PC-3 (cell line): ENCODE data around the gene ZNF750. TPM values are rescaled to one million over a fixed set of nuclear protein-coding genes. Genes with fewer than 3 reads are reported as not detected.

Experiments
- ATAC-seq: fragments of 200-7000 bp; cut with Tn5 transposase; 2 replicates; pipeline ENCODE4 v1.9.1; 2020; ENCODE audit warnings: mild to moderate bottlenecking, moderate library complexity
- BruUV-seq: library from RNA; stranded (reverse); fragments of 400-500 nt; replicated peaks from 2 replicates; lab custom pipeline; 2021; lab: Mats Ljungman, UMichigan
- CTCF ChIA-PET: fragments of 300-600 bp; sonication (Branson Sonifier 250); formaldehyde crosslinking; loops from one replicate; lab custom pipeline; 2022; ENCODE audit warnings: antibody characterized with exemption; lab: Charles Lee
- POLR2A ChIA-PET: fragments of 300-600 bp; sonication (Branson Sonifier 250); formaldehyde crosslinking; loops from one replicate; lab custom pipeline; 2022; ENCODE audit warnings: antibody characterized with exemption; ENCODE audit not compliant: unreplicated experiment; lab: Charles Lee
- DNase-seq: peaks from one replicate; pipeline ENCODE4 v3.0.0-alpha.2; 2015
- H2AFZ ChIP-seq: fragments of 300-600 bp; sonication (generic); 2 replicates; pipeline ENCODE4 v1.6.0; 2016; ENCODE audit warnings: antibody characterized with exemption, low read length
- H3F3A ChIP-seq: fragments of 300-600 bp; sonication (generic); one replicate; pipeline ENCODE4 v1.6.0; 2017; ENCODE audit warnings: antibody characterized with exemption, low read length, control low read depth, mild to moderate bottlenecking; ENCODE audit not compliant: unreplicated experiment
- H3K27ac ChIP-seq: fragments of 300-600 bp; sonication (generic); 2 replicates; pipeline ENCODE4 v1.5.1; 2016; ENCODE audit warnings: mild to moderate bottlenecking, low read length
- H3K27me3 ChIP-seq: fragments of 300-600 bp; sonication (generic); 2 replicates; pipeline ENCODE4 v1.6.1; 2016; ENCODE audit warnings: low read length, mixed read lengths
- H3K36me3 ChIP-seq: fragments of 300-600 bp; sonication (generic); 2 replicates; pipeline ENCODE4 v1.6.1; 2016; ENCODE audit warnings: low read depth, mixed run types, low read length, mixed read lengths
- H3K4me1 ChIP-seq: fragments of 300-600 bp; sonication (generic); 2 replicates; pipeline ENCODE4 v1.5.1; 2016; ENCODE audit warnings: low read length; ENCODE audit not compliant: insufficient read depth
- H3K4me2 ChIP-seq: fragments of 300-600 bp; sonication (generic); 2 replicates; pipeline ENCODE4 v1.6.0; 2016; ENCODE audit warnings: low read length
- H3K4me3 ChIP-seq: fragments of 300-600 bp; sonication (generic); 2 replicates; pipeline ENCODE4 v1.5.1; 2016; ENCODE audit warnings: mild to moderate bottlenecking, low read length, mixed read lengths
- H3K79me2 ChIP-seq: fragments of 300-600 bp; sonication (generic); 2 replicates; pipeline ENCODE4 v1.6.1; 2017; ENCODE audit warnings: low read length, mixed read lengths
- H3K9ac ChIP-seq: fragments of 300-600 bp; sonication (generic); 2 replicates; pipeline ENCODE4 v1.6.0; 2016; ENCODE audit warnings: mild to moderate bottlenecking, low read length
- H3K9me2 ChIP-seq: fragments of 300-600 bp; sonication (generic); replicated peaks from 2 replicates; pipeline ENCODE4 v1.6.1; 2016; ENCODE audit warnings: mixed run types, low read length, mixed read lengths
- H3K9me3 ChIP-seq: fragments of 300-600 bp; sonication (generic); 2 replicates; pipeline ENCODE4 v1.6.1; 2016; ENCODE audit warnings: low read length, mixed read lengths
- H4K20me1 ChIP-seq: fragments of 300-600 bp; sonication (generic); 2 replicates; pipeline ENCODE4 v1.6.1; 2016; ENCODE audit warnings: low read length, mixed read lengths
- CTCF ChIP-seq: fragments of 300-600 bp; sonication (generic); conservative IDR thresholded peaks from 2 replicates; pipeline ENCODE4 v1.5.1; 2017; ENCODE audit warnings: antibody characterized with exemption, low read depth, mild to moderate bottlenecking, low read length
- EZH2 ChIP-seq: fragments of 300-600 bp; sonication (generic); IDR thresholded peaks from one replicate; pipeline ENCODE4 v1.6.1; 2017; ENCODE audit warnings: antibody characterized with exemption, mild to moderate bottlenecking, low read length; ENCODE audit not compliant: unreplicated experiment
- EZH2phosphoT487 ChIP-seq: fragments of 300-600 bp; sonication (generic); IDR thresholded peaks from 2 replicates; pipeline ENCODE4 v1.6.1; 2018; ENCODE audit warnings: mild to moderate bottlenecking, antibody characterized with exemption, low read length, borderline replicate concordance
- intact Hi-C: fragments of 100-400 bp; cut with micrococcal nuclease; formaldehyde crosslinking; loops from 2 replicates; pipeline ENCODE4 v1.9.0; 2023
- total RNA-seq: library from RNA; depleted of rRNA; stranded (reverse); fragments of >200 nt; gene quantifications from 2 replicates; pipeline ENCODE4 v1.2.3, GENCODE V29; 2014

The ZNF750 gene
- total RNA-seq, 1 experiment from 2014 or later: not detected

GRCh38 chr17:82871056-82871775 is 31.4 kb upstream of the ZNF750 start:
- ATAC-seq (no peak; the same call in 1 of the 2 replicates), DNase-seq (no peak)
- intact Hi-C loops: no loop called here
- no peaks in the 10 kb centered on the region for H3K9me3 ChIP-seq
- POLR2A ChIA-PET: no interaction called here
- no peaks in the 10 kb centered on the region for H3K27me3 ChIP-seq
- H3K9me2 ChIP-seq: no peaks in the 10 kb centered on the region
- H3K4me3 ChIP-seq: no peak overlapping the region
- no peak overlapping the region for H3K9ac ChIP-seq
- H4K20me1 ChIP-seq: no peaks in the 10 kb centered on the region
- H3F3A ChIP-seq: no peaks in the 10 kb centered on the region
- H3K4me1 ChIP-seq: peaks cover 22% of the 10 kb centered on the region
- no peak overlapping the region for H3K27ac ChIP-seq
- no peaks in the 10 kb centered on the region; the same call in 1 of the 2 replicates for H3K36me3 ChIP-seq
- TF ChIP-seq EZH2phosphoT487 (no peak), EZH2 (no peak), CTCF (peak; percentile 24; the same call in 1 of the 2 replicates)
- no TSS peak for BruUV-seq
- H3K79me2 ChIP-seq: peaks cover 4% of the 10 kb centered on the region; the same call in 1 of the 2 replicates
- CTCF ChIA-PET: no interaction called here
- no peak overlapping the region for H2AFZ ChIP-seq
- no peak overlapping the region for H3K4me2 ChIP-seq

- ChIA-PET POLR2A (no interaction called here), CTCF (no interaction called here)
- BruUV-seq: no TSS peak
- Histone ChIP-seq H3K9me2 (no peaks in the 10 kb centered on the region), H3K4me3 (no peak overlapping the region), H3K36me3 (no peaks in the 10 kb centered on the region; the same call in 1 of the 2 replicates), H3K4me2 (no peak overlapping the region), H3K27me3 (no peaks in the 10 kb centered on the region), H3K79me2 (peaks cover 4% of the 10 kb centered on the region; the same call in 1 of the 2 replicates), H4K20me1 (no peaks in the 10 kb centered on the region), H3K27ac (no peak overlapping the region), H3K9me3 (no peaks in the 10 kb centered on the region), H2AFZ (no peak overlapping the region), H3K9ac (no peak overlapping the region), H3F3A (no peaks in the 10 kb centered on the region), H3K4me1 (peaks cover 17% of the 10 kb centered on the region)
- DNase-seq (no peak), ATAC-seq (no peak)
- intact Hi-C loops: no loop called here
- TF ChIP-seq EZH2 (no peak), EZH2phosphoT487 (no peak), CTCF (no peak)
Observed at GRCh38 chr17:82870541-82870940, 30.7 kb upstream of the ZNF750 start.

GRCh38 chr17:82870091-82870491 is 30.3 kb upstream of the ZNF750 start:
- no peaks in the 10 kb centered on the region; the same call in 1 of the 2 replicates for H3K36me3 ChIP-seq
- H3F3A ChIP-seq: no peaks in the 10 kb centered on the region
- H3K9me3 ChIP-seq: no peaks in the 10 kb centered on the region
- ChIA-PET POLR2A (no interaction called here), CTCF (no interaction called here)
- no peaks in the 10 kb centered on the region for H3K9me2 ChIP-seq
- DNase-seq: no peak
- intact Hi-C loops: no loop called here
- no peaks in the 10 kb centered on the region for H4K20me1 ChIP-seq
- no peak overlapping the region for H2AFZ ChIP-seq
- peaks cover 12% of the 10 kb centered on the region for H3K4me1 ChIP-seq
- no peak overlapping the region for H3K4me2 ChIP-seq
- no peaks in the 10 kb centered on the region for H3K27me3 ChIP-seq
- ATAC-seq: no peak
- no peak overlapping the region for H3K9ac ChIP-seq
- no TSS peak for BruUV-seq
- no peak overlapping the region for H3K4me3 ChIP-seq
- TF ChIP-seq CTCF: no peak
- TF ChIP-seq EZH2: no peak
- no peak for TF ChIP-seq EZH2phosphoT487
- H3K27ac ChIP-seq: no peak overlapping the region
- peaks cover 4% of the 10 kb centered on the region; the same call in 1 of the 2 replicates for H3K79me2 ChIP-seq
